ENCODE measurements around the gene DGKD.

GRCh38 chr2:233418052-233418760, 63.9 kb downstream of the DGKD start:
- TF ChIP-seq EZH2phosphoT487 (IDR thresholded peaks at IDR 0.05; ENCODE audit: insufficient read depth, low read depth) (no peak), EZH2 (IDR thresholded peaks at IDR 0.05; ENCODE audit: insufficient read depth, poor library complexity, severe bottlenecking) (no peak)

Measured in GM23248 (cell line).